ENCODE measurements around the gene C1QTNF2.

Gene C1QTNF2

GRCh38 chr5:160369990-160370712 is at the start of gene C1QTNF2:
TSS of gene C1QTNF2 (minus strand) at chr5:160370626. CDS start at chr5:160355011, 15,615 bp downstream.
- DNase-seq (ENCODE audit: low read depth) = peak; percentile 81

DNA sequence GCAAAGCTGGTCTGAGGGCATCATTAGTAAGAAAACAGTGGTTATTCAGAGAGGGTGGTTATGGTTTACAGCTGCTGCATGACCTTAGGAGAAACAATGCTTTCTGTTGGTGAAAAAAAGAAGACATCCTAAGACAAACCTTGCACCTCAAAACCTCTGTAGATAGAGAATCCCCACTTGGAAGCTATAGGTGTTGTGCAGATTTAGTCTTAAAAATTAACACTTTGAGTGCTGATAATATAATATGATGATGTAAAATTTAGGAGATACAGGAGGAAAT is 49.8 kb upstream of the C1QTNF2 start:
- DNase-seq (ENCODE audit: low read depth) = no peak

GRCh38 chr5:160419458-160420330 is 49.3 kb upstream of the C1QTNF2 start:
- DNase-seq (ENCODE audit: low read depth) = no peak

DNA sequence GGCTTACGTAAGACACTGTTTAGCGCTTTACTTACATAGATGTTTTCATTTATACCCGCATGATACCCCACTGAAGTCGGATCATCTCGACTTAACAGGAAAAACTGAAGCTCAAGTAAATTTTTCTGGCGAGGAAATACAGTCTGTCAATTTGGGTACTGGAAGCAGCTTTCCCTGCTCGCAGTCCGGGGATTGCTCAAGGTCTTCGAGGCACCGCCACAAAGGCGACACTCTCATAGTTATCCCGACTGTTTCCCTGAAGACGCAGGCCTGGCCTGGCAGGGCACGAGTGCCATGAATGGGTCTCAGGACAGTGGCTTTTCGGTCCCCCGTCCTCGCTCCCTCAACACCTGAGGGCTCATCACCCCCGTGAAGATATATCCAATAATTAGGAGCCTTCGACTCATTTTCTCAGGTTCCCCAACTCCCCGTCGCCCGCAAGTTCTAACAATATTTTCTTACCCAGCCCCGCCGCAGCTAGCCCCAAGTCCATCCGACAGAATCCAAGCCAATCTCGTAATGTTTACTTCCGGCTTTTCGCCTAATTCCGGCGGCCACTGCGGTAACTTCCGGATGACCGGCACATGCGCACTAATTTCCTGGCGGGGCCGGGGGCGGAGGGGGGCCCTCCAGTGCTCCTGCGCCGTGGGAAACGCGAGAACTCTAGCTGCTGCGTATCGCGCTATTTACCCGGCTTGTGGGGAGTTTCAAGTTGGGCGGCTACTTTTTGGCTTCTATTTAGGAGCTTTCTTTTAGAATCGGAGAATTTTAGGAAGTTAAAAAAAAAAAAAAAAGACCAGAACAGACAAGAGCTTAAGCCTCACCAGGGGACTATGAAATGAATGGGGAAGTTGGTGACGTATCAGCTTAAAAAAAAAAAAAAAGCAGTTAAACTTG is 48.4 kb upstream of the C1QTNF2 start, which contains the start of gene SLU7:
TSS of gene SLU7 (minus strand) at position 521 of the 897 bp plus-strand sequence. CDS start 3,787 bp downstream, outside the sequence.
- peak; percentile 97 for DNase-seq (ENCODE audit: low read depth)

GRCh38 chr5:160399402-160400353 is 29.3 kb upstream of the C1QTNF2 start, which contains the start of gene FAM200C:
TSS of gene FAM200C (minus strand) at chr5:160400054. CDS start at chr5:160395490, 4,564 bp downstream.
- DNase-seq (ENCODE audit: low read depth) = peak; percentile 97

- DNase-seq (ENCODE audit: low read depth) = peak; percentile 48
Observed at GRCh38 chr5:160398806-160399205, 28.4 kb upstream of the C1QTNF2 start.

GRCh38 chr5:160397492-160397891 is 27.1 kb upstream of the C1QTNF2 start:
- no peak for DNase-seq (ENCODE audit: low read depth)

- DNase-seq (ENCODE audit: low read depth) = no peak
Observed at GRCh38 chr5:160395111-160395510, 24.7 kb upstream of the C1QTNF2 start.

GRCh38 chr5:160390787-160391696 is 20.6 kb upstream of the C1QTNF2 start:
- peak; percentile 43 for DNase-seq (ENCODE audit: low read depth)

GRCh38 chr5:160387445-160387844 is 17.0 kb upstream of the C1QTNF2 start:
- no peak for DNase-seq (ENCODE audit: low read depth)

GRCh38 chr5:160385496-160385895 is 15.1 kb upstream of the C1QTNF2 start:
- no peak for DNase-seq (ENCODE audit: low read depth)

GRCh38 chr5:160384681-160385080 is 14.3 kb upstream of the C1QTNF2 start:
- DNase-seq (ENCODE audit: low read depth) = no peak

- DNase-seq (ENCODE audit: low read depth) = no peak
Observed at GRCh38 chr5:160382346-160382745, 11.9 kb upstream of the C1QTNF2 start.

- DNase-seq (ENCODE audit: low read depth) = no peak
Observed at GRCh38 chr5:160380041-160380440, 9.6 kb upstream of the C1QTNF2 start.

DNA sequence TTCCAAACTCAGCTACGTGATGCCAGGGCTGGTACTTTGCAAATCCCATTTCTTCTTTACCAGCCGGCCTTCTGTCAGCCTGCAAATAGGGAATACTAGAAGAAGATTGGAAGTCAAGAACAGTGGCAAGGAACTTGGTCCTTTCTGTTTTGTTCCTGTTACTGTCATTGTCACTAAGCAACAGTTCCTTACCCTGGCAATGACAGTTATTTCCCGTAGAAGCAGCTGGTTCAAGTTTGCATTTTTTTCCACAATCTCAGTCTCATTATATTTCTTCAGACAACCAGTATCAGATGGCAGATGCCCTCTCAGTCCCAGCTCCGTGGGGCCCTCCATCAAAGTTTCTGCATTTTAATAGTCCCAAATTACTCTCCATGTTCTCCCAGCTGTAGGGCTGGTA is 9.1 kb upstream of the C1QTNF2 start:
- DNase-seq (ENCODE audit: low read depth) = no peak

DNA sequence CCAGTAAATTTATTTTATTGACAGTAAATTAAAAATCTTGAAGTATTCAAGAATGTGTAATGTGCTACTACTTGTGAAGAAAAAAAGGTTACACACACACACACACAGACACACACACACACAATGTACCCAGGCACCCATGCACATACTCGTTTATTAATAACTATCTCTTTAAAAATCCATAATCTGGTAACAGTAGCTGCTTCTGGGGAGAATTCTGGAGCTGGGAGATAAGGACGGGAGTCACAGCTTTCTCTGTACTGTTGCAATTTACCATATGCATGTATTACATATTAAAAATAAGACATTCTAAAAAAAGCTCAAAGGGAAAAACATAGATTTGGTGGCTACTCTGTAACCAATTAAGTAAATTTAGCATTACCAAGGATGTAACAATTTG is 7.9 kb upstream of the C1QTNF2 start:
- no peak for DNase-seq (ENCODE audit: low read depth)

GRCh38 chr5:160377651-160378050 is 7.2 kb upstream of the C1QTNF2 start:
- no peak for DNase-seq (ENCODE audit: low read depth)

- no peak for DNase-seq (ENCODE audit: low read depth)
Observed at GRCh38 chr5:160376416-160376815, 6.0 kb upstream of the C1QTNF2 start.

DNA sequence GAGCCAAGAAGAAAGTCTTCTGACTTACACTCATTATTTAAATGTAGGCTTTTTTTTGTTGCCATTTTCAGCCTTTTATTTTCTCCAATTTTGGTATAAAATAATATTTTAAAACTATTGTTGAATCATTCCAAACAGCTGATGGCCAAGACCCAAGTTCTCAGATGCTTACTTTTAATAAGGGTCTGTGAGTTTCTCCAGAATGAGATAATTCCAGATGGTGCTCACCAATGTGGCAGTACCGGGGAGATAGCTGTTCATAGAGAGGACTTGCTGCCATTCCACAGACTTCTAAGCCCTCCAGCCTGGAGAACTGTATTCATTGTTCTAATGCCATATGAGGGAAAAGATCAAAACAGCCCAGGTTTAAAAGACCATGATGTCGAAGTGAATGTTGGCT is 5.3 kb upstream of the C1QTNF2 start:
- no peak for DNase-seq (ENCODE audit: low read depth)

DNA sequence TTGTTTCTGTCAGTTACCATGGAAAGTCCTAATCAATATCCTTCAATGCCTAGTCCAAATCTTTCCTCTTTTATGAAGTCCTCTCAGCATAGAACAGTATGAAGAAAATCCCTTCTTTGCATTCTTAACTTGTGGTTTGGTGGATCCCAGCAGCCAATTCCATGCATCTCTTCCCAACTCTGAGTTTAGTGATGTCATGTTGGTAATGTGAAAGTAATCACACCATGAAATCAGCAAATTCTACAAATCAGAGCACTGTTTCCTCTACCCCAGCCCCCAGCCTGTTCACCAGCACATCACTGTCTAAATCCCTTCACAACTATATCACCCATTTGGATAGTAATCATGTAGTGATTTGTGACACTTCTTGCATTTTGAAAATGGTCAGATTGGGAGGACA is 4.7 kb upstream of the C1QTNF2 start:
- peak; percentile 49 for DNase-seq (ENCODE audit: low read depth)

Measured in EH (cell line).